ENCODE data around the gene FBXL17.

The FBXL17 gene

GRCh38 chr5:108373426-108373825 lies 8.5 kb downstream of the FBXL17 start:
- DNase-seq (ENCODE audit: low read depth in 2 of 2), result no peak

DNA sequence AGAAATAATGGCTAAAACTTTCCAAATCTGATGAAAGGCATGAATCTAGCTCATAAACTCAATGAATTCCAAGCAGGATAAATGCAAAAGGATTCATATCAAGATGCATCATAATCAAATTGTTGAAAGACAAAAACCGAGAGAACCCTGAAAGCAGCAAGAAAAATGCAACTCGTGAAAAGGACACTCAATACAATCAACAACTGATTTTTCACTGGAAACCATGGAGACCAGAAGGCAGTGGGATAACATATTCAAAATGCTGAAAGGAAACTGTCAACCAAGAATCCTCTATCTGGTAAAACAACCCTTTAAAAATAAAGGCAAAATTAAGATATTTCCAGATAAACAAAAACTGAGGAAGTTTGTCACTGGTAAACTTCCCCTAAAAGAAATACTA lies 9.5 kb downstream of the FBXL17 start:
- DNase-seq (ENCODE audit: low read depth in 2 of 2), result no peak

DNA sequence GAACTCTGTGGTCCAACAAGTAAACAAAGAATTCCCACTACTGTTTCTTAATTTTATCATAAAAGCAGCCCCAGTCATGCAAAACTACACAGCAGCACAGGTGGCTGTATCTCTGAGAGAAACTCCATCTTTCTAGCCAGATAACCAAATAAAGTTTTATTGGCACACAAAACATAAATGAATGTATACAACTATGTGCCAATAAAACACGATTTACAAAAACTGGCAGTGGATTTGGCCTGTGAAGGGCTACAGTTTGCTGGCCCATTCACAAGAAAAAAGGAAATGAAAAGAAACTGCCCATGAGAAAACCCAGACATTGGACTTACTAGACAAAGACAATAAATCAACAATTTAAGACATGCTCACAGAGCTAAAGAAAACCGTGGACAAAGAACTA lies 10.6 kb downstream of the FBXL17 start:
- no peak for DNase-seq (ENCODE audit: low read depth in 2 of 2)

GRCh38 chr5:108369167-108369566 lies 12.7 kb downstream of the FBXL17 start:
- DNase-seq (ENCODE audit: low read depth in 2 of 2), result no peak

DNA sequence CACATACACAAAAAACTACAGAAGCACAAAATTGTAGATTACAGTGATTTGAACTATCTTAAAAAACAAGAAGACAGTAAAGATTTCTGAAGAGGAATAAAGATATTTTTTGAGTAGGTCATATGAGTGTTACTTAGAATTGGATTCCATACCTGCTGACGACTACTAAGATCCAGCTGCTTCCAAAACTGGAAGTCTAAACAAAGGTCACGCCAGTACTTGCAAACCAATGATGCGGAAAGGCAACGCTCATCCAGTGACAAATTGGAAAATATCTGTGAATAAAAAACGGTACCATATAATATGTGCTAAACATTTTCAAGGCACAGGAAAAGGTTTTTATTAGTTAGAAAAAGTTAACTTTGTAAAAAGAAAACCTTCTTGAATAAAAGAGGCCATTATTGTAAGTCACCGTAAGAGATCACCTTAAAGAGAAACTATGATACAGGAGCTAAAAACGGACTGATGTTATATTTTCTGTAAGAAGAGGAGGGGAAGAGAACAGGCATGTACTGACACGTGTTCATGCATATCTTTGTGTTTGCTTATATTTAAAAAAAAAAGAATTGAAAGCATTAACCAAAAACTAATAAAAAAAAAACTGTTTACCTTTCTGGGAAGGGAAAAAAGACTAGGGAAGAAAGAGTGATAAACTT lies 14.1 kb downstream of the FBXL17 start:
- DNase-seq (ENCODE audit: low read depth in 2 of 2), result no peak

- no peak for DNase-seq (ENCODE audit: low read depth in 2 of 2)
These were observed 15.4 kb downstream of the FBXL17 start for GRCh38 chr5:108366500-108366899.

DNA sequence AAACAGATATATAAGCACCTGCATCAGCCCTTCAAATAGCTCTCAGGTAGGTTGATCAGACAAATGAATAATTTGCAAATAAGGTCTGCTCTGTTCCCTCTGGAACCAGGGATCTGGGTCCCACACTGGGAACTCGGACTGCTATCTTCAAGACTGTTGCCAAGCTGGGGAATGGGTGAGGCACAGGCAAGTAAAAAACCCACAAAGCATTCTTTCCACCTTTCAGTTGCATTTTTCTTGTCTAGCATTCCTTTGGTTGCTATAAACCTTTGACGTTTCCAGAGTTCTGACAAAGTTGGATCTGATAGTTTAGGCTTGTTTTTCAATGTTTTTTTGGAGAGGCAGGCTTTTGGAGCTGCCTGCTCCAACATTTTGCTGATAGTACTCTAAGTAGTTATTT lies 20.1 kb downstream of the FBXL17 start:
- no peak for DNase-seq (ENCODE audit: low read depth in 2 of 2)

DNA sequence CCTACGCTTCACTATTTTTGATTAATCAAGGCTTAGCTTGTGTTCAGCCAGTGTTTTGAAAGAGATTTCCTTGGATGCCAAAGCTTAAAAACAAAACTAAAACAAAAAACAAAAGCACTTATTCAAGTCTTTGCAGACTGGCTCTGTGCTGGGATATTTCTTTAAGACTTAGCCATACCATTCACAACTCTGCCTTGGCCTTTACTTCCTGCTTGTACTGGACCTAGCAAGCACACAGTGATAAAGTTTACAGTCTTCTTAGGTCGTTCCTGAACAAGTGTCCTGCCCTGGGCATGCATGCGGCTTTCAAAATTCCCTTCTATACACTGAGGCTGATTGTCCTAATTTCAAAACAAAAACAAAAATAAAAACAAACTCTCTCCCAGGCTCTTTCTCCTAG lies 20.7 kb downstream of the FBXL17 start:
- DNase-seq (ENCODE audit: low read depth in 2 of 2), result no peak

DNA sequence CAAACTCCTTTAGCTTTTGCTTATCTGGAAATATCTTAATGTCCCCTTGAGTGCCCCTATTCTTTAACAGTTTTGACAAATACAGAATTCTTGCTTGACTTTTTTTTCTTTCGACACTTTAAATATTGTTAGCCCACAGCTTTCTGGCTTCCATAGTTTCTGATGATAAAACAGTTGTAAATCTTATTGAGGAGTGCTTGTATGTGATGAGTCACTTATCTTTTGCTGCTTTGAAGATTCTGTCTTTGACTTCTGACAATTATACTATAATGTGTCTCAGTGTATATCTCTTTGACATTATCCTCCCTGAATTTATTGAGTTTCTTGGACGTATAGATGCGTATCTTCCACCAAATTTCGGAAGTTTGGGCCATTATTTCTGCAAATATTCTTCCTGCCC lies 21.6 kb downstream of the FBXL17 start:
- DNase-seq (ENCODE audit: low read depth in 2 of 2), result no peak

GRCh38 chr5:108356286-108356685 lies 25.6 kb downstream of the FBXL17 start:
- no peak for DNase-seq (ENCODE audit: low read depth in 2 of 2)

GRCh38 chr5:108353087-108353486 lies 28.8 kb downstream of the FBXL17 start:
- DNase-seq (ENCODE audit: low read depth in 2 of 2), result no peak

- no peak for DNase-seq (ENCODE audit: low read depth in 2 of 2)
These were observed 36.2 kb downstream of the FBXL17 start for GRCh38 chr5:108345541-108346171.

GRCh38 chr5:108344103-108344822 lies 37.6 kb downstream of the FBXL17 start:
- DNase-seq (ENCODE audit: low read depth in 2 of 2), result no peak

DNA sequence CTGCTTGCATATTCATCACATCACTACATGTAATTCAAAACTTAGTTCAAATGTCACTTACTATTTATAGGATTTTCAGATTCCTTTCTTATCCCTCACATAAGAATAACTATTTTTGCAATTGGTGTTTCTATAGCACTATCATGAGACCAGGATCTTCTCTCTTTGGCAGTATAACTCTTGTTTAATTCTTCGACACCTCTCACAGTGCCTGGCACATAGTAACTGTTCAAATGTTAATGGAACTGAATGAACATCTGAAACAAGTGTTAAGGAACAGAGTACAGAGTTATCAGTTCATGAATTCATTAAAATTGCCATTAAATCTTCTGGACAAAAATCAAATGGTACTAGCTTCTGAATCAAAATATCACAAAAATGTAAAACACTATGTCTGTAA lies 40.0 kb downstream of the FBXL17 start:
- no peak for DNase-seq (ENCODE audit: low read depth in 2 of 2)

GRCh38 chr5:108340131-108340530 lies 41.8 kb downstream of the FBXL17 start:
- no peak for DNase-seq (ENCODE audit: low read depth in 2 of 2)

GRCh38 chr5:108339220-108339619 lies 42.7 kb downstream of the FBXL17 start:
- no peak for DNase-seq (ENCODE audit: low read depth in 2 of 2)

DNA sequence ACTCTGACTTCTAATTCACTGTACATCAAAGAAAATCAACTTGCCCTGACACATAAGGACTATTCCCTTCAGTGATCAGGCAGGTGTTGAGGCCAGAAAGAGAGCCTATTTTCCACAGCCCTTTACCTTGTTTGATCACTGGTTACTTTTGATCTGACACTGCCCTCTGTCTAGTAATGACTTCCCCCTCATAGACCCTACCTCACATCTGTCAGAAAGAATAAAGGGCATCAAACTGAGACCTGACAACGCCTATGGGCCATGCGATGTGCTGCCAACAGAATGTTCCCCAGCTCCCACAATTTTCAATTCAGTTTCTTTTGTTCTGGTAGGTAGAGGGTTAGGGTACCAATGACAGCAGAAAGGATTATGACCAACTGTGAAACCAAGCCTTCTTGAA lies 47.7 kb downstream of the FBXL17 start:
- no peak for DNase-seq (ENCODE audit: low read depth in 2 of 2)

DNA sequence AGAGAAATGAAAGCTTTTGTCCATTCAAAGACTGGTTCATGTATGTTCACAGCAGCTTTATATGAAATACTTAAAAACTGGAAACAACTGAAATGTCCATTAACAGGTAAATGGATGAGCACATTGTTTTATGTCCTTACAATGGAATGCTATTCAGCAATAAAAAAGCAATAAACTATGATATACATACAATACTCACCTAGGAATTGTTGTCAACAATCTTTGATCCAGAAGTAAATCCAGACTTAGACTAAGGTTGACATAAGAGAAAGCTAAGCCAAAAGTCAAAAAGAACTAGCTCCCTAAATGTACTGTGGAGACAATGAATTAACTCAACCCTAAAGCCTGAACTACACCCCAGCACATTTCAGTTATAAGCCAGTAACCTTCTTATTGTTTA lies 54.9 kb downstream of the FBXL17 start:
- DNase-seq (ENCODE audit: low read depth in 2 of 2), result no peak

- no peak for DNase-seq (ENCODE audit: low read depth in 2 of 2)
These were observed 57.0 kb downstream of the FBXL17 start for GRCh38 chr5:108324886-108325285.

- DNase-seq (ENCODE audit: low read depth in 2 of 2), result no peak
These were observed 60.6 kb downstream of the FBXL17 start for GRCh38 chr5:108321341-108321740.

- DNase-seq (ENCODE audit: low read depth in 2 of 2), result no peak
These were observed 61.7 kb downstream of the FBXL17 start for GRCh38 chr5:108320231-108320630.

GRCh38 chr5:108315829-108316228 lies 66.1 kb downstream of the FBXL17 start:
- DNase-seq (ENCODE audit: low read depth in 2 of 2), result no peak

DNA sequence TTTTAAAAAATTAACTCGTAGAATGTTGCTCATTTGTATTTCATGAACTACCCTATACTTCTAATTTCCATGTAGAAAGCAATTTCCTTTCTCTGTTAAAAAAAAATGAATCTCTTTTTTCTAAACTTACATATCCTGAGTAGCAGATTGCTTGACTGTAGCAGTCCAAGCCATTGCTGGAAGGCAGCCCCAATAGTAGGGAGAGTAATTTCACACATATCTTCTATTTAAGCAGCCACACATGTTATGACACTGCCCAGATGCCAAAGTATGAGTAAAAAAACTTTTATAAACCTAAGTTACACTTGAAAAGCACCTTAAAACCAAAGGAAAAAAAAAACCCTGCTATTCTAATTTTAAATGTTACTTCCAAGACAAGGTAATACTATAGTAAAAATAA lies 69.6 kb downstream of the FBXL17 start:
- no peak for DNase-seq (ENCODE audit: low read depth in 2 of 2)

Data from stimulated activated CD4-positive, alpha-beta T cell treated with anti-CD3 and anti-CD28 coated beads, Interleukin-4, amount 100 ng/mL, for 48 hours (primary cell).